Kasumi-1 (cell line): ENCODE measurements around the gene PYGB.
A peak's percentile ranks its signal among the peaks of the same experiment; 100 is the strongest.

ENCODE experiments used
- DNase-seq, 2 experiments: peaks; one replicate each; lab custom pipeline; 2025; lab: John Stamatoyannopoulos, UW

PYGB gene

GRCh38 chr20:25216199-25216945 lies 31.5 kb upstream of the PYGB start:
- DNase-seq = no peak

- DNase-seq = no peak
These were observed 30.4 kb upstream of the PYGB start for GRCh38 chr20:25217161-25218108.

GRCh38 chr20:25218109-25218486 lies 29.8 kb upstream of the PYGB start:
- DNase-seq = no peak

- no peak for DNase-seq
These were observed 29.4 kb upstream of the PYGB start for GRCh38 chr20:25218492-25218891.

- no peak for DNase-seq
These were observed 28.5 kb upstream of the PYGB start for GRCh38 chr20:25219365-25219764.

GRCh38 chr20:25220021-25220730 lies 27.7 kb upstream of the PYGB start:
- no peak for DNase-seq

GRCh38 chr20:25220810-25221591 lies 26.9 kb upstream of the PYGB start:
- no peak for DNase-seq

GRCh38 chr20:25221592-25222460 lies 26.1 kb upstream of the PYGB start:
- DNase-seq = no peak

- DNase-seq = no peak
These were observed 25.3 kb upstream of the PYGB start for GRCh38 chr20:25222461-25223178.

GRCh38 chr20:25223179-25223661 lies 24.7 kb upstream of the PYGB start:
- peak; percentile 46 to 59 for DNase-seq

GRCh38 chr20:25223765-25224720 lies 23.8 kb upstream of the PYGB start:
- no peak for DNase-seq

- DNase-seq = no peak
These were observed 22.9 kb upstream of the PYGB start for GRCh38 chr20:25224941-25225340.

GRCh38 chr20:25225642-25226432 lies 22.0 kb upstream of the PYGB start:
- no peak for DNase-seq

GRCh38 chr20:25226433-25227316 lies 21.2 kb upstream of the PYGB start:
- DNase-seq = peak; percentile 76 to 80

GRCh38 chr20:25227317-25227831 lies 20.5 kb upstream of the PYGB start:
- DNase-seq = no peak

- DNase-seq = no peak
These were observed 18.3 kb upstream of the PYGB start for GRCh38 chr20:25229486-25230165.
